Keratinocyte (primary cell): ENCODE measurements around the gene VPS41.

ENCODE experiments used
- EZH2 ChIP-seq: IDR thresholded peaks from one replicate; pipeline ENCODE4 v1.6.1; 2012; ENCODE audit warnings: inconsistent platforms, mild to moderate bottlenecking, low read length, moderate library complexity
- TF ChIP-seq, protein P1 (sequence below), 3 experiments: IDR thresholded peaks in 1 of 3; conservative IDR thresholded peaks in 1 of 3; optimal IDR thresholded peaks in 1 of 3; 2 replicates in 2 of 3; 3 replicates in 1 of 3; pipeline versions ENCODE3 to v1.5.1; 2011; ENCODE audit warnings: low read length in 3 of 3, mild to moderate bottlenecking in 3 of 3, moderate library complexity in 2 of 3, control low read depth in 1 of 3, inconsistent platforms in 1 of 3; ENCODE audit not compliant: insufficient read depth in 2 of 3; ENCODE audit errors: extremely low read depth in 1 of 3

DNA sequence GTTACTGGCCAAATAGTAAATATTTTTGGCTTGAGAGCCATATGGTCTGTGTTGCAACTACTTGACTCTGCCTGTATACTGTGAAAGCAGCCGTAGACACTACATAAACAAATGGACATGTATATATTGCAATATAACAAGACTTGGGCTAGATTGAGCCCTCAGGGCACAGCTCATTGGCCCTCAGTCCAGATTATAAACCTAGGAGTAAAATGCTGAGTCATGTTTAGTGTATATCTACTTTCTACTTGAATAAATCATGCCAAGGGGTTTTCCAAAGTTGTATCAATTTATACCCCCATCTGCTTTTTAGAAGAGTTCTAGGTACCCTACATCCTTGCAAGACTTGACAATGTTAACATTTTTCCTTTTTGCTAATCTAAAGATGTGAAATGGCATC, 41.3 kb upstream of the VPS41 start:
- TF ChIP-seq, protein P1, sequence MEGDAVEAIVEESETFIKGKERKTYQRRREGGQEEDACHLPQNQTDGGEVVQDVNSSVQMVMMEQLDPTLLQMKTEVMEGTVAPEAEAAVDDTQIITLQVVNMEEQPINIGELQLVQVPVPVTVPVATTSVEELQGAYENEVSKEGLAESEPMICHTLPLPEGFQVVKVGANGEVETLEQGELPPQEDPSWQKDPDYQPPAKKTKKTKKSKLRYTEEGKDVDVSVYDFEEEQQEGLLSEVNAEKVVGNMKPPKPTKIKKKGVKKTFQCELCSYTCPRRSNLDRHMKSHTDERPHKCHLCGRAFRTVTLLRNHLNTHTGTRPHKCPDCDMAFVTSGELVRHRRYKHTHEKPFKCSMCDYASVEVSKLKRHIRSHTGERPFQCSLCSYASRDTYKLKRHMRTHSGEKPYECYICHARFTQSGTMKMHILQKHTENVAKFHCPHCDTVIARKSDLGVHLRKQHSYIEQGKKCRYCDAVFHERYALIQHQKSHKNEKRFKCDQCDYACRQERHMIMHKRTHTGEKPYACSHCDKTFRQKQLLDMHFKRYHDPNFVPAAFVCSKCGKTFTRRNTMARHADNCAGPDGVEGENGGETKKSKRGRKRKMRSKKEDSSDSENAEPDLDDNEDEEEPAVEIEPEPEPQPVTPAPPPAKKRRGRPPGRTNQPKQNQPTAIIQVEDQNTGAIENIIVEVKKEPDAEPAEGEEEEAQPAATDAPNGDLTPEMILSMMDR (optimal IDR thresholded peaks at IDR 0.05 in 1 of 3, IDR thresholded peaks at IDR 0.05 in 1 of 3, conservative IDR thresholded peaks at IDR 0.05 in 1 of 3; ENCODE audit: extremely low read depth in 1 of 3, insufficient read depth in 2 of 3, low read length in 3 of 3) = no peak
- no peak for TF ChIP-seq EZH2
